ENCODE measurements around the gene GNS.
"Not testable (repeated sequence)": the region's sequence is repeated elsewhere in the genome, so short reads cannot be mapped to it uniquely, and the experiment has no call there.

The GNS gene

GRCh38 chr12:64780132-64780530 lies 20.9 kb upstream of the GNS start:
- peak overlapping the region; percentile 49 for H3K4me3 ChIP-seq (ENCODE audit: low read depth, low read length)

- no peak overlapping the region for H3K4me3 ChIP-seq (ENCODE audit: low read depth, low read length)
Observed at GRCh38 chr12:64779354-64779974, 20.3 kb upstream of the GNS start.

GRCh38 chr12:64775147-64775736 lies 16.0 kb upstream of the GNS start:
- H3K4me3 ChIP-seq (ENCODE audit: low read depth, low read length): not testable (repeated sequence)

GRCh38 chr12:64773386-64773785 lies 14.2 kb upstream of the GNS start:
- no peak overlapping the region for H3K4me3 ChIP-seq (ENCODE audit: low read depth, low read length)

GRCh38 chr12:64767495-64767894 lies 8.3 kb upstream of the GNS start:
- no peak overlapping the region for H3K4me3 ChIP-seq (ENCODE audit: low read depth, low read length)

GRCh38 chr12:64760808-64761573 lies 1.8 kb upstream of the GNS start:
- H3K4me3 ChIP-seq (ENCODE audit: low read depth, low read length): no peak overlapping the region

GRCh38 chr12:64757771-64758170 lies 1.4 kb downstream of the GNS start:
- H3K4me3 ChIP-seq (ENCODE audit: low read depth, low read length): no peak overlapping the region

- no peak overlapping the region for H3K4me3 ChIP-seq (ENCODE audit: low read depth, low read length)
Observed at GRCh38 chr12:64756376-64756775, 2.8 kb downstream of the GNS start.

- no peak overlapping the region for H3K4me3 ChIP-seq (ENCODE audit: low read depth, low read length)
Observed at GRCh38 chr12:64753427-64753826, 5.8 kb downstream of the GNS start.

- no peak overlapping the region for H3K4me3 ChIP-seq (ENCODE audit: low read depth, low read length)
Observed at GRCh38 chr12:64752833-64753238, 6.4 kb downstream of the GNS start.

- no peak overlapping the region for H3K4me3 ChIP-seq (ENCODE audit: low read depth, low read length)
Observed at GRCh38 chr12:64752032-64752431, 7.2 kb downstream of the GNS start.

GRCh38 chr12:64749461-64750200 lies 9.6 kb downstream of the GNS start:
- H3K4me3 ChIP-seq (ENCODE audit: low read depth, low read length): no peak overlapping the region

- no peak overlapping the region for H3K4me3 ChIP-seq (ENCODE audit: low read depth, low read length)
Observed at GRCh38 chr12:64747695-64748094, 11.5 kb downstream of the GNS start.

- H3K4me3 ChIP-seq (ENCODE audit: low read depth, low read length): no peak overlapping the region
Observed at GRCh38 chr12:64746663-64747062, 12.5 kb downstream of the GNS start.

- H3K4me3 ChIP-seq (ENCODE audit: low read depth, low read length): no peak overlapping the region
Observed at GRCh38 chr12:64745980-64746379, 13.2 kb downstream of the GNS start.

GRCh38 chr12:64745259-64745807 lies 13.9 kb downstream of the GNS start:
- no peak overlapping the region for H3K4me3 ChIP-seq (ENCODE audit: low read depth, low read length)

- H3K4me3 ChIP-seq (ENCODE audit: low read depth, low read length): no peak overlapping the region
Observed at GRCh38 chr12:64744422-64745258, 14.6 kb downstream of the GNS start.

- no peak overlapping the region for H3K4me3 ChIP-seq (ENCODE audit: low read depth, low read length)
Observed at GRCh38 chr12:64743206-64743605, 16.0 kb downstream of the GNS start.

- H3K4me3 ChIP-seq (ENCODE audit: low read depth, low read length): no peak overlapping the region
Observed at GRCh38 chr12:64742416-64742815, 16.8 kb downstream of the GNS start.

GRCh38 chr12:64740646-64741045 lies 18.6 kb downstream of the GNS start:
- H3K4me3 ChIP-seq (ENCODE audit: low read depth, low read length): no peak overlapping the region

Data from iPS-11a (cell line).